ENCODE results near the gene ENOX1. TPM values are rescaled to one million over a fixed set of nuclear protein-coding genes. Genes with fewer than 3 reads are reported as not detected.

ENOX1 gene
- total RNA-seq, 2 experiments from 2014 or later: 2.4 TPM; not detected in 1

DNA sequence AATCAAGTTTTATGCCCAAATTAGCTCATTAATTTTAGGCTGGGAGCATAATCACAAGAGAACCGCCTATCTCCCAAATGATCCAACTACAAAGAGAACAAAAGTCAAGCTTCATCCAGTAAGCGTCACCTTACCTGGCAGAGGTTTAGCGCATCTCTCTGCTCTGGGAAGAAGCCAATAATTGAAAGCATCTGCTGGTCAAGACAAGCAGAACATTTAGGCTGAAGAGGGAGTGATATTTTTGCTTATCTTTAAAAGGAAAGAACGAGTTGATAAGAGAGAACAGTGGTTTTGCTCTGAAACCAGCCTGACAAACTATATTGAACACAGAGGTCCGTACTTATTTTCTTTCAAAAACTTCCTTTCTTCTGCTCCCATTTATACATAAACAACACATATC lies 242.1 kb downstream of the ENOX1 start:
- no peak overlapping the region for H3K27ac Mint-ChIP-seq
- H3K9me3 Mint-ChIP-seq (ENCODE audit: low read depth): no peaks in the 10 kb centered on the region
- no peak overlapping the region for H3K4me3 Mint-ChIP-seq
- ATAC-seq (no peak), DNase-seq (no peak)
- H3K36me3 Mint-ChIP-seq: no peaks in the 10 kb centered on the region
- peaks cover 3% of the 10 kb centered on the region for H3K4me1 Mint-ChIP-seq
- H3K27me3 Mint-ChIP-seq: peaks cover 4% of the 10 kb centered on the region
- CTCF ChIA-PET: no interaction called here

DNA sequence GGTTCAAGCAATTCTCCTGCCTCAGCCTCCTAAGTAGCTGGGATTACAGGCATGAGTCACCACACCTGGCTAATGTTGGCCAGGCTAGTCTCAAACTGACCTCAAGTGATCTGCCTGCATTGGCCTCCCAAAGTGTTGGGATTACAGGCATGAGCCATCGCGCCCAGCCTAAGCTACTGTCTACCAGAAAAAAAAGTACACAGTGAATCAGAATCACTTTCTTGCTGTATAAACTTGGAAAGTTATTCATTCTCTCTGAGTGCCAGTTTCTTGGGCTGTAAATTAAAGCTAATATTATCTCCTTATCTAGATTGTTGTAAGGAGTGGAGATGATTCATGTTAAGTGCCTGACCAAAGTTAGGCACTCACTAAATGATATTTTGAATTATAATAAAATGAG lies 242.8 kb downstream of the ENOX1 start:
- no peak overlapping the region for H3K4me3 Mint-ChIP-seq
- peaks cover 3% of the 10 kb centered on the region for H3K4me1 Mint-ChIP-seq
- no peaks in the 10 kb centered on the region for H3K36me3 Mint-ChIP-seq
- no peak for DNase-seq
- H3K27ac Mint-ChIP-seq: no peak overlapping the region
- H3K27me3 Mint-ChIP-seq: peaks cover 4% of the 10 kb centered on the region
- H3K9me3 Mint-ChIP-seq (ENCODE audit: low read depth): no peaks in the 10 kb centered on the region
- ATAC-seq: no peak
- CTCF ChIA-PET: no interaction called here

DNA sequence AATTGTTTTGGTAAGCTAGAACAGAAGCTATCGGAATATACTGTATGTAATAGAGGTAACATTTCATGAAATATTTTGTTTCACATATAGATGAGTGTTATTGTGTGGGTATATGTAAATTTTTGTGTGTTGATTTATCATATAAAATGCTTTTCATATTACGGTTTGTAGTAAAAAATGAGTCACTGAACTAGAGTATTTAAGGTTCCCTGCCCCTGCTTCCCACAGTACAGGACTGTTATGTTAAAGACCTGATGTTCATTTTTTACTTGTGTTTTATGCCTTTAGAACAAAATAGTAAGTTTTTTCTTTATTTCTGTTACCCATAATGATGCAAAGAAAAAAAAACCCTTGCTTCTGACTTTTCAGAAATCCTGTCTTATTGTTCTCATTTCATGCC lies 243.4 kb downstream of the ENOX1 start:
- H3K27ac Mint-ChIP-seq: no peak overlapping the region
- CTCF ChIA-PET: no interaction called here
- H3K4me3 Mint-ChIP-seq: no peak overlapping the region
- H3K27me3 Mint-ChIP-seq: peaks cover 4% of the 10 kb centered on the region
- H3K36me3 Mint-ChIP-seq: no peaks in the 10 kb centered on the region
- H3K4me1 Mint-ChIP-seq: peaks cover 3% of the 10 kb centered on the region
- H3K9me3 Mint-ChIP-seq (ENCODE audit: low read depth): no peaks in the 10 kb centered on the region
- no peak for ATAC-seq
- no peak for DNase-seq

DNA sequence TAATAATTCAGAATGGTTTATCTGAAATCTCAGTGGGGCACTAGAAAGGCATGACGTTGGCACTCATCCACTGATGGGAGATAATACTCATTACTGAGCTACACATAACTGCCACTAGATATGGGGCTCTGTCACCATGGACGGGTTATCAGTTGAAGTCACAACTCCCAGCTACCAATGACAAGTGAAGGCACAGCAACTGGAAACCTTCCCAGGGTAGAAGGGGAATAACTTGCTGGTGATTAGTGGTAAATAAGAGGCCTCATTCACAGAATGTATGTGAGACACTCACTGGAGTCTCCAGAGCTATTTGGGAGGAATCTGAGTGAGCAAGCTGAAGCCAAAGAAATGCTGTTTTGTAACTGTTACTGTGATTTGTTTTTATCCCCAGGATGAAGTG lies 249.6 kb downstream of the ENOX1 start:
- Mint-ChIP-seq H3K9me3 (ENCODE audit: low read depth) (no peaks in the 10 kb centered on the region), H3K4me3 (no peak overlapping the region), H3K4me1 (no peaks in the 10 kb centered on the region), H3K27me3 (peaks cover 11% of the 10 kb centered on the region), H3K36me3 (no peaks in the 10 kb centered on the region), H3K27ac (no peak overlapping the region)
- CTCF ChIA-PET: no interaction called here
- ATAC-seq (no peak), DNase-seq (no peak)

DNA sequence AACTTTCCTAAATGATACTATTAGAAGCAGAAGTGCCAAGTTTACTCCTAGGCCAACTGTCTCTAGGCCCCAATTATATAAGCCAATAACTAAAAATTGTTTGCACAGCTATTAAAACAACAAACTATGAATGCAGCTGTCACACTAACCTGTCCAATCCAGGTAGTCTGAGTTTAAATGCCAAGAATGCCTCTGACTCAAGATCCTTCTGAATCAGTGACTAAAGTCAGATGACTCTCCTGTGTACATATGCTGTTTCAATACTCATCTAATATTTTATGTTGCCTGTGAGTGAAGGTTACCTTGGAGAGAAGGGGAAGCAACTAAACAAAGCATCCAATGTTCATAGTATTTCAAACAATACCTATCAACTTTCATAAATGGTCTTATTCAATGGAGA lies 257.0 kb downstream of the ENOX1 start:
- CTCF ChIA-PET: no interaction called here
- Mint-ChIP-seq H3K4me1 (no peaks in the 10 kb centered on the region), H3K27me3 (peaks cover 3% of the 10 kb centered on the region), H3K27ac (no peak overlapping the region), H3K36me3 (no peaks in the 10 kb centered on the region), H3K4me3 (no peak overlapping the region), H3K9me3 (ENCODE audit: low read depth) (no peaks in the 10 kb centered on the region)
- ATAC-seq (no peak), DNase-seq (no peak)

DNA sequence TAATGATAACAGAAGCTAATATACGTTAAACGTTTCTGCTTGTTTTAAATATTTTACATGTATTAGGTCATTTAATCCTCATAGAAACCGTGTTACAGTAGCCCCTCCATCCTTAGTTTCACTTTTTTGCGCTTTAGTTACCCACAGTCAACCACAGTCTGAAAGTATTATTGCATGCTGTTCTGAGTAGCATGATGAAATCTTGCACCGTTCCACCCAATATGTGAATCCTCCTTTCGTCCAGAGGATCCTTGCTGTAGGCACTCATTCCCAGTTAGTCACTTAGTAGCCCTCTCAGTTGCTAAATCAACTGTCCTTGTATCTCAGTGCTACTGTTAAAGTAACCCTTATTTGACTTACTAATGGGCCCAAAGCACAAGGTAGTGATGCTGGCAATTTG lies 257.8 kb downstream of the ENOX1 start:
- H3K36me3 Mint-ChIP-seq: no peaks in the 10 kb centered on the region
- peaks cover 8% of the 10 kb centered on the region for H3K27me3 Mint-ChIP-seq
- CTCF ChIA-PET: no interaction called here
- no peak overlapping the region for H3K27ac Mint-ChIP-seq
- ATAC-seq: no peak
- H3K4me1 Mint-ChIP-seq: no peaks in the 10 kb centered on the region
- no peak overlapping the region for H3K4me3 Mint-ChIP-seq
- DNase-seq: no peak
- no peaks in the 10 kb centered on the region for H3K9me3 Mint-ChIP-seq (ENCODE audit: low read depth)

DNA sequence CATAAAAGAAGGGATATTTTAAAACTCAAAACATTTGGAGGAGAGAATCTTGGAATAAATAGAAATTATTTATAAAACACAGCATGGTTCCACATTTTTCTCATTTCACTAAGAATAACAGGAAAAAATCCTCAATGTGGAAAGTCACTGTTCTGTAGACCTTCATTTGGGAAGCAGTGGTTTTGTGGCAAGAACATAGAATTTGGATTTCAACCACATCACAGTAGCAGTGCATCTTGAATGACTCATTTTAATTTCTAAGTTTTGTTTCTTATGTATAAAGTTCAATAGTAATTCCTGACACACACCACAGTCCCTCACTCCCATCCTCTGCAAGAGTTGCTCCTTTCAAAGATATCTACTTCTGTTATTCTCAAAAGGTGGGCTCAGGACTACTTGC lies 264.0 kb downstream of the ENOX1 start:
- CTCF ChIA-PET: no interaction called here
- ATAC-seq (no peak), DNase-seq (no peak)
- peaks cover 13% of the 10 kb centered on the region for H3K27me3 Mint-ChIP-seq
- no peak overlapping the region for H3K4me3 Mint-ChIP-seq
- no peaks in the 10 kb centered on the region for H3K9me3 Mint-ChIP-seq (ENCODE audit: low read depth)
- H3K36me3 Mint-ChIP-seq: no peaks in the 10 kb centered on the region
- H3K27ac Mint-ChIP-seq: no peak overlapping the region
- no peaks in the 10 kb centered on the region for H3K4me1 Mint-ChIP-seq

DNA sequence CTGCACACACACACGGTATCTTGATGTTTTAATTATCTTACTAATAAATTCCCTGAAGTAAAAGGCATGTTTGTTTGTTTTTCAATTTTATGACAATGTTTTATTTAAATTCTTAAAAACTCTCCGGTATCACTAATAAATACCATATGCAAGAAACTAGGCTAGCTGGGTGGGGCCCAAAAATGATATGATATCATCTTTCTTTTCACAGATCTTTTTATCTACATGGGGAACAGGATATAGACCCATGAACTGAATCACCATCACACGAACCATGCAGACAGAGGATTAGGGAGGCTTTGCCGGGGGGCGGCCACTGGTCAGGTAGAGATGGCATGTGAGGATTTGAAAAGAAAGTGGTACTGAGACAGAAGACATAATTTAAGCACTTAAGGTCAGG lies 266.4 kb downstream of the ENOX1 start:
- H3K4me1 Mint-ChIP-seq: no peaks in the 10 kb centered on the region
- H3K27me3 Mint-ChIP-seq: peaks cover 17% of the 10 kb centered on the region
- no peak overlapping the region for H3K27ac Mint-ChIP-seq
- no peaks in the 10 kb centered on the region for H3K36me3 Mint-ChIP-seq
- DNase-seq (no peak), ATAC-seq (no peak)
- H3K9me3 Mint-ChIP-seq (ENCODE audit: low read depth): no peaks in the 10 kb centered on the region
- CTCF ChIA-PET: no interaction called here
- H3K4me3 Mint-ChIP-seq: no peak overlapping the region

DNA sequence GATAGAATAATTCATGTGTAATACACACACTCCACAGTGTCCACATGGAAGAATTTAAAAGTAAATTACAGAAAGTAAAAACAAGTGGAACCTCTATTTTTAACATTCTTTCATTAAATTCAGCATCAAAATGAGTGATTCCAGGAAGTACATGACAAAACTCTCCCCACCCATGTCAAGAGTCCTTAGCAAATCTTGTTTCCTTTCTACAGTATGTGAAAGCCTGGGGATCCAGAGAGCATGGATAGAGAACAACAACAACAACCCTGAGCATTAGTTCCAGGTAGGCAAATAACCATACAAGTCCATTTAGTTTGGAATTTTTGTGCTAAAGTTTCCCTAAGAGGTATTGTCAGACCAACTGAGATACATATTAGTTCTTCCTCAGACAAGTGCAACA lies 267.9 kb downstream of the ENOX1 start:
- Mint-ChIP-seq H3K9me3 (ENCODE audit: low read depth) (no peaks in the 10 kb centered on the region), H3K4me1 (no peaks in the 10 kb centered on the region), H3K4me3 (no peak overlapping the region), H3K27ac (no peak overlapping the region), H3K27me3 (peaks cover 10% of the 10 kb centered on the region), H3K36me3 (no peaks in the 10 kb centered on the region)
- ATAC-seq (no peak), DNase-seq (no peak)
- CTCF ChIA-PET: no interaction called here

DNA sequence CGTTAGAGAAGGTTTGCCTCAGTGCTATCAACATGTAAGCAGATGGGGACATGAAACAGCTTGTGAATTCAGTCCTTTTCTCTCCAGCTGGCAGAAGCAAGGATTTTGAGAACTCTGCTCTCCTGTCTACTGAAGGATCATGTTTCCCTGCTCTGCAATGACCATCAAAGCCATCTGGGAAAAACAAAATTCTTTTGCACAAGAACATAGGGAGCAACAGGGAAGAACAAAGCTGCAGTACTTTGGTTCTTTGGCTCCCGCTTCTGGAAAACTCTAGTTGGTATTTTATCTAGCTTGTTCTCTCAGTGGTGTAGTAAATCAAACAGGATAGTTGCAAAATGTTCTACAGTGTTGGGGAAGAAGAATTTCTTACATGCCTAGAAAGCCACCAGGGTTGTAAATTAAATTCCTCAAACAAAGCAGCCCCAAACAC lies 270.4 kb downstream of the ENOX1 start:
- Mint-ChIP-seq H3K4me3 (no peak overlapping the region), H3K27ac (no peak overlapping the region), H3K4me1 (no peaks in the 10 kb centered on the region), H3K9me3 (ENCODE audit: low read depth) (no peaks in the 10 kb centered on the region), H3K36me3 (no peaks in the 10 kb centered on the region), H3K27me3 (peaks cover 8% of the 10 kb centered on the region)
- CTCF ChIA-PET: no interaction called here
- DNase-seq (no peak), ATAC-seq (no peak)

DNA sequence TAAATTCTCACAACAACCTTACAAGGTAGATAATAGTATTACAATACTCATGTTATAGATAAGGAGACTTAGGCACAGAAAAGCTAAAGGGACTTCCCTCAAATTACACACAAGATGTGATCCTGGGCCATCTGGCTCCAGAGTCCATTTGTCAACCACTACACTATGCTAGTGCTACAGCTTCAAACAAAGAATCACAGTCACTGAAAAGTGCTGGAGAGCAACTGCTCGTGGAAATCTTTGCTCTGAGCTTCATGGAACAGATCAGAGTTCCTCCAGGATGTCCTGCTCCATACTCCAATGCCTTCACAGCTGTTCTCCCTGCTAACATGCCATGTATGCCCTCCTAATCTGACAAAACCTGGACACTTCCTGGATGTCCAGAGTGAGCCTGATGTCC lies 271.2 kb downstream of the ENOX1 start:
- Mint-ChIP-seq H3K27me3 (peaks cover 9% of the 10 kb centered on the region), H3K4me3 (no peak overlapping the region), H3K4me1 (no peaks in the 10 kb centered on the region), H3K9me3 (ENCODE audit: low read depth) (no peaks in the 10 kb centered on the region), H3K36me3 (no peaks in the 10 kb centered on the region), H3K27ac (no peak overlapping the region)
- ATAC-seq (no peak), DNase-seq (no peak)
- CTCF ChIA-PET: no interaction called here

DNA sequence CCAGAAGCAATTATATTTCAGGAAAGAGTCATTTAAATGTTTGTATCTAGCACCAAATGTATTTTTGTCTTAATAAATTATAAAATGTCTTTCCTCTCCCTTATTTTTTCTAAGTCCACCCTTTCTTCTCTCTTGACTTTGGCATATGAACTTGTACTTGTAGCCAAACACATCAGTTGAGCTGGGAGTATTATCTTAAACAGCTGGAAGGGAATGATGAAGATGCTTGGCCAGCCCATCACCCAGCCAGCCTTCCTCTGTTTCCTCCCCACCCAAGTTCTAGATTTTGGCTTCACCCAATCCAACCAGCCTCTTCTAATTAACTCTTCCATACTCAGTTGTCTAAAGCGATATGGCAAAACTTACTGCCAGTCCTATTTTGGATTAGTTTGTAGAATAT lies 272.5 kb downstream of the ENOX1 start:
- CTCF ChIA-PET: no interaction called here
- H3K36me3 Mint-ChIP-seq: no peaks in the 10 kb centered on the region
- H3K4me3 Mint-ChIP-seq: no peak overlapping the region
- H3K9me3 Mint-ChIP-seq (ENCODE audit: low read depth): no peaks in the 10 kb centered on the region
- H3K27me3 Mint-ChIP-seq: peaks cover 9% of the 10 kb centered on the region
- H3K4me1 Mint-ChIP-seq: no peaks in the 10 kb centered on the region
- ATAC-seq (no peak), DNase-seq (no peak)
- H3K27ac Mint-ChIP-seq: no peak overlapping the region

DNA sequence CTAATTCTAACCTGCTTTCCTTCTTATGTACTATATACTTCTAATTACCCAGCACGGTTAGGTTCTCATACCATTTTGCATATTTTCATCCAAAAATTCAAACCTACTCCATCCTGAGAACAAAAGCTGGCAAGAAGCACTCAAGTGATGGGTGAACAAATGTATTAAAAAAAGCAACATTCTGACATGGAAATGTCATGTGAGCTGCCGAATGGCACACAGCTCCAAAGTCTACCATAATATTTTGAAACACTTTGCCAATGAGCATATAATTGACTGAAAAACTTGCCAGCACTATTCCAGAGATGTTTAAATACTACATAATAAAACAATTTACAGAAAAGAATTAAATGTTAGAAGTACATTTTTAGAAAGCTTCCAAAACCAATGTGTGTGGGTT lies 274.6 kb downstream of the ENOX1 start:
- Mint-ChIP-seq H3K4me1 (no peaks in the 10 kb centered on the region), H3K27me3 (peaks cover 12% of the 10 kb centered on the region), H3K27ac (no peak overlapping the region), H3K9me3 (ENCODE audit: low read depth) (no peaks in the 10 kb centered on the region), H3K36me3 (no peaks in the 10 kb centered on the region), H3K4me3 (no peak overlapping the region)
- CTCF ChIA-PET: no interaction called here
- no peak for ATAC-seq
- DNase-seq: no peak

DNA sequence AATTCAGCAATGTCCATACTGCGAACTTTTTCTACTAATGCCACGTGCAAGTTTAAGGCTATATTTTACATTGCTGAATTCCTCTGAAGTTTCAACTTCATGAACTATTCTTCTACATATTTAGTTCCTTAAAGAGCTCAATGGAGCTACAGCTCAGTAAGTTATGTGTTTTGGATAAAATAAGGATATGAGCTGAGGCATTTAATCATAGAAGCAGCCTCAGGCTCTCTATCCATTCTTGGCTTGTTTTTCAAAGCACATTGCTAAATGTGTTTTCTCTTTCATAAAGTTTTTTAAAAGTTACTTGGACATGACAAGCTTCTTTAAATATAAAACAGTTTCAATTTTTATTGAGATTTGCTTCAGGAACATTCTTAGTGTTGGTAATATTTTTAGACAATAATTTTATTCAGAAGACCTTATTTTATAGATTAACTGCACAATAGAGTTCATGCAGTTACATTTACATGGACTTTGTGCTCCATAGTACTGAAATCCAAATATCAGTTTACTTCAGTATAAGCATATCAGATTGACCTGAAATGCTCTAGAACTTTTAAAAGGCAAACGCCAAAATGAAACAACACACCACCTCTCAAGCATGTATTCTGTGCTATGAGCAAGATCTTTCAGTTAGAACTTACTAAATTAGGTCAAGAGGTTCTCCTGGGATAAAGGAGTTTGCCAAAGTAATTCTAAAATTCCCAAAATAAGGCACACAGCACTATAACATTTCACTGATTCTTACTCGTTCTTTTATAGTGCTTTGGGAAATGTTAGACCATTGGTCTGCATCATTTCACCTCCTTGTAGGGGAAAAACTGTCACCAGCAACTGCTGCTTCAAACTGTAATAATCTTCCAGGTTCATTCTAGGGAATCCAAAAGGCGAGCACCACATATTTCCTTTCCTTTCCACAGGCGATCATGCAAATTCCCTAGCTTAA lies 275.5 kb downstream of the ENOX1 start:
- Mint-ChIP-seq H3K4me1 (no peaks in the 10 kb centered on the region), H3K27ac (no peak overlapping the region), H3K27me3 (peaks cover 15% of the 10 kb centered on the region), H3K4me3 (no peak overlapping the region), H3K36me3 (no peaks in the 10 kb centered on the region), H3K9me3 (ENCODE audit: low read depth) (no peaks in the 10 kb centered on the region)
- DNase-seq (no peak), ATAC-seq (no peak)
- CTCF ChIA-PET: no interaction called here

DNA sequence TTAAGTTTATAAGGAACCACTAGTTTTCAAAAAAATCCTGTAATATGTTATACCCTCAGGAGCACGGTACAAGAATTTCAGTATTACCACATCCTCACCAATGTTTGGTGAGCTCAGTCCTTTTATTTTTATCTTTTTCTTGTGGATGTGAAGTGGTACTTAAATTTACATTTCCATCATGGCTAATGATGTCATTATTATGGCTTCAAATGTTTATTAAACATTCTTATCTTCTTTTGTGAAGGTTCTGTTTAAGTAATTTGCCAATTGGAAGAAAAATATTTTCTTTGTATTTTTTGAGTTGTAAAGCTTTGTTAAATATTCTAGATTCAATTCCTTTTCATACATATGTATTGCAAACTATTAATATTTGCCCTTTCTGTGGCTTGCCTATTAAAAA lies 291.0 kb downstream of the ENOX1 start:
- no peaks in the 10 kb centered on the region for H3K9me3 Mint-ChIP-seq (ENCODE audit: low read depth)
- ATAC-seq (no peak), DNase-seq (no peak)
- H3K4me1 Mint-ChIP-seq: no peaks in the 10 kb centered on the region
- no peak overlapping the region for H3K27ac Mint-ChIP-seq
- no peaks in the 10 kb centered on the region for H3K36me3 Mint-ChIP-seq
- no peak overlapping the region for H3K4me3 Mint-ChIP-seq
- CTCF ChIA-PET: no interaction called here
- peaks cover 11% of the 10 kb centered on the region for H3K27me3 Mint-ChIP-seq
